ENCODE data around the gene SEZ6. TPM values are rescaled to one million over a fixed set of nuclear protein-coding genes. Genes with fewer than 3 reads are reported as not detected.

Gene SEZ6
- total and polyA plus RNA-seq, 7 donors, result 0.36 to 0.99 (median 0.54) TPM; not detected in 3

DNA sequence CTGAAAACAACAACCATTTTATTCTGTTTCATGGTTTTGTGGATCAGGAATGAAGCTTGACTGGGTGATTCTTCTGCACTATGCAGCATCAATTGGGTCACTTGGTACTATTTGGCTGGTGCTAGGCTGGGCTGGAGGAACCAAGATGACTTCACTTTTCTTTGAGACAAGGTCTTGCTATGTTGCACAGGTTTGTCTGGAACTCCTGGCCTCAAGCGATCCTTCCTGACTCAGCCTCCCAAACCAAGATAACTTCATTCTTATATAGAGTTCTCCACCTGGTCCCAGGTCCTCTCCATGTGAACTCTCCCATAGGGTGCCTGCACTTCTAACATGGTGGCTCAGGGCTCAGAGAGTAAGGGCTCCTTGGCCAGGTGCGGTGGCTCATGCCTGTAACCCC, 35.3 kb upstream of the SEZ6 start:
- Histone ChIP-seq H3K4me3 (no peak overlapping the region), H3K27ac (no peak overlapping the region), H3K27me3 (no peaks in the 10 kb centered on the region), H3K36me3 (no peaks in the 10 kb centered on the region), H3K4me1 (no peaks in the 10 kb centered on the region), H3K9me3 (no peaks in the 10 kb centered on the region)
- WGBS, 2 donors, result 98% methylated on average over 2 of the region's 2 CpGs
- DNase-seq, result no peak
- TF ChIP-seq POLR2AphosphoS5 (IDR thresholded peaks at IDR 0.05) (no peak), EP300 (IDR thresholded peaks at IDR 0.05) (no peak), CTCF (IDR thresholded peaks at IDR 0.05) (no peak), POLR2A (IDR thresholded peaks at IDR 0.05) (no peak)
- intact Hi-C loops (cut with DNase I), result no loop called here

DNA sequence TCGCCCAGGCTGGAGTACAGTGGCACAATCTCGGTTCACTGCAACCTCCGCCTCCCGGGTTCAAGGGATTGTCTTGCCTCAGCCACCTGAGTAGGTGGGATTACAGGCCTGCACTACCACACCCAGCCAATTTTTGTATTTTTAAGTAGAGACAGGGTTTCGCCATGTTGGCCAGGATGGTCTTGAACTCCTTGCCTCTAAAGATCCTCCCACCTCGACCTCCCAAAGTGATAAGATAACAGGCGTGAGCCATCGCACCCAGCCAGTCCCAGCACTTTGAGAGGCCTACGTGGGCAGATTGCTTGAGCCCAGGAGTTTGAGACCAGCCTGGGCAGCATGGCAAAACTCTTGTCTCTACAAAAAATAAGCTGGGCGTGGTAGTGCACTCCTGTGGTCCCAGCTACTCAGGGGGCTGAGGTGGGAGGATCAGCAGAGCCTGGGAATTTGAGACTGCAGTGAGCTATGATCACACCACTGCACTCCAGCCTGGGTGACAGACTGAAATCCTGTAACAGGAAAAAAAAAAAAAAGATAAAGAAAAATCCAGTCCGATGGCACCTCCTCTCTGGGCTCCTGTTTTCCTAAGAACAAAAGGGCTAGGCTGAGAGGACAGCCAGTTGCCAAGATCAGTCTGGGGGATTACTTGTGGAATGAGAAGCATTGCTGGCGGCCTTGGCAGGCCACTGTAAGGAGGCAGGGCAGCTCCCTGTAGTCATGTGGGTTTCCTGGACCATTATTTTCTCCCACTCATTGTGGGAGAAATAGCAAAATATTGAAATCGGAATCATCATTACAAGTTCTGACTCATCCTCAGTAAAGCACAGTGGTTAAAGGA, 34.1 kb upstream of the SEZ6 start:
- intact Hi-C loops (cut with DNase I), result no loop called here

GRCh38 chr17:29038085-29038795, 32.4 kb upstream of the SEZ6 start:
- no peaks in the 10 kb centered on the region for H3K27me3 ChIP-seq
- H3K9me3 ChIP-seq, result peaks cover 0 to 6% (median 4%) of the 10 kb centered on the region in 4 donors
- DNase-seq, result no peak
- H3K36me3 ChIP-seq, result no peaks in the 10 kb centered on the region
- H3K4me3 ChIP-seq, result no peak overlapping the region
- WGBS, 2 donors, result 33% methylated on average over 15 of the region's 15 CpGs
- TF ChIP-seq EP300 (IDR thresholded peaks at IDR 0.05) (no peak), POLR2AphosphoS5 (IDR thresholded peaks at IDR 0.05) (no peak), CTCF (IDR thresholded peaks at IDR 0.05) (no peak), POLR2A (IDR thresholded peaks at IDR 0.05) (no peak)
- no peaks in the 10 kb centered on the region for H3K4me1 ChIP-seq
- H3K27ac ChIP-seq, result no peak overlapping the region
- intact Hi-C loops (cut with DNase I), result no loop called here

More for the DNA sequence above, 34.1 kb upstream of the SEZ6 start:
- no peaks in the 10 kb centered on the region for H3K36me3 ChIP-seq
- TF ChIP-seq CTCF (IDR thresholded peaks at IDR 0.05) (no peak), POLR2AphosphoS5 (IDR thresholded peaks at IDR 0.05) (no peak), POLR2A (IDR thresholded peaks at IDR 0.05) (no peak), EP300 (IDR thresholded peaks at IDR 0.05) (no peak)
- H3K4me3 ChIP-seq, result no peak overlapping the region
- 85 to 88% methylated on average over 13 of the region's 13 CpGs for WGBS, 2 donors
- no peaks in the 10 kb centered on the region for H3K27me3 ChIP-seq
- H3K27ac ChIP-seq, result no peak overlapping the region
- no peaks in the 10 kb centered on the region for H3K4me1 ChIP-seq
- DNase-seq, result no peak
- H3K9me3 ChIP-seq, result no peaks in the 10 kb centered on the region

GRCh38 chr17:29037739-29038084, 31.9 kb upstream of the SEZ6 start:
- H3K27ac ChIP-seq, result no peak overlapping the region
- no peaks in the 10 kb centered on the region for H3K4me1 ChIP-seq
- H3K36me3 ChIP-seq, result no peaks in the 10 kb centered on the region
- TF ChIP-seq POLR2A (IDR thresholded peaks at IDR 0.05) (no peak), POLR2AphosphoS5 (IDR thresholded peaks at IDR 0.05) (no peak), CTCF (IDR thresholded peaks at IDR 0.05) (no peak), EP300 (IDR thresholded peaks at IDR 0.05) (no peak)
- no peak overlapping the region for H3K4me3 ChIP-seq
- intact Hi-C loops (cut with DNase I), result no loop called here
- WGBS, 2 donors, result 77 to 78% methylated on average over 10 of the region's 10 CpGs
- peaks cover 0 to 6% (median 4%) of the 10 kb centered on the region in 4 donors for H3K9me3 ChIP-seq
- DNase-seq, result no peak
- no peaks in the 10 kb centered on the region for H3K27me3 ChIP-seq
